Esophagus muscularis mucosa (tissue), 4 donors: ENCODE results near the gene THRB. TPM values are rescaled to one million over a fixed set of nuclear protein-coding genes. Genes with fewer than 3 reads are reported as not detected.
"Not testable (repeated sequence)": the region's sequence is repeated elsewhere in the genome, so short reads cannot be mapped to it uniquely, and the experiment has no call there.

ENCODE experiments used
- DNase-seq: peaks from one replicate; pipeline ENCODE4 v3.0.0-alpha.2; 2017; ENCODE audit errors: extremely low spot score
- H3K27ac ChIP-seq, 4 donors: fragments of 200-600 bp; sonication (generic); replicated peaks in 1 of 4; 1 replicate in 3 of 4; 2 replicates in 1 of 4; pipeline ENCODE4 v1.5.1; 2016 to 2019; ENCODE audit warnings: mild to moderate bottlenecking in 1 of 4
- H3K27me3 ChIP-seq, 4 donors: fragments of 200-600 bp; sonication (generic); one replicate each; pipeline versions ENCODE4 v1.5.1 to v1.6.0; 2016 to 2019
- H3K36me3 ChIP-seq, 4 donors: fragments of 200-600 bp; sonication (generic); one replicate each; pipeline ENCODE4 v1.5.1; 2016 to 2019
- H3K4me1 ChIP-seq, 4 donors: fragments of 200-600 bp; sonication (generic); one replicate each; pipeline ENCODE4 v1.5.1; 2016 to 2019
- H3K4me3 ChIP-seq, 4 donors: fragments of 200-600 bp; sonication (generic); 1 replicate in 2 of 4; 2 replicates in 2 of 4; pipeline ENCODE4 v1.5.1; 2016 to 2019; ENCODE audit warnings: mild to moderate bottlenecking in 4 of 4, moderate library complexity in 1 of 4
- H3K9me3 ChIP-seq, 4 donors: fragments of 200-600 bp; sonication (generic); 1 replicate in 3 of 4; 2 replicates in 1 of 4; pipeline ENCODE4 v1.5.1; 2016 to 2019
- EP300 ChIP-seq: sonication (generic); formaldehyde crosslinking; IDR thresholded peaks from one replicate; pipeline ENCODE4 v1.6.1; 2017; ENCODE audit warnings: antibody characterized with exemption
- POLR2A ChIP-seq: fragments of 450-650 bp; IDR thresholded peaks from one replicate; pipeline ENCODE4 v1.6.1; 2017; ENCODE audit warnings: antibody characterized with exemption, moderate library complexity, mild to moderate bottlenecking, low read depth
- POLR2AphosphoS5 ChIP-seq, 2 donors: sonication (generic); formaldehyde crosslinking; IDR thresholded peaks; one replicate each; pipeline ENCODE4 v1.6.1; 2017; ENCODE audit warnings: antibody characterized with exemption in 2 of 2
- WGBS: methylation state at CpG from one replicate; pipeline ENCODE4 v1.1.5; 2018; 5-methylcytosine and 5-hydroxymethylcytosine counted together
- intact Hi-C: fragments of 100-400 bp; cut with DNase I; formaldehyde crosslinking; loops from one replicate; pipeline ENCODE4 v1.15.1; 2023
- total RNA-seq, 4 donors: library from RNA; depleted of rRNA; stranded (reverse); fragments of >200 nt; gene quantifications; one replicate each; pipeline versions ENCODE4 v1.1.0 to v1.2.1, GENCODE V29; 2016
- TF ChIP-seq, protein P1 (sequence below), 3 experiments: fragments of 200-600 bp in 2 of 3; fragments of 450-650 bp in 1 of 3; sonication (generic) in 2 of 3; IDR thresholded peaks; one replicate each; pipeline ENCODE4 v1.5.1; 2017 to 2019; ENCODE audit warnings: antibody characterized with exemption in 3 of 3, mild to moderate bottlenecking in 2 of 3, moderate library complexity in 1 of 3

THRB gene
- total RNA-seq, 4 donors from 2014 or later: 31.5 to 68.6 (median 39.3) TPM

DNA sequence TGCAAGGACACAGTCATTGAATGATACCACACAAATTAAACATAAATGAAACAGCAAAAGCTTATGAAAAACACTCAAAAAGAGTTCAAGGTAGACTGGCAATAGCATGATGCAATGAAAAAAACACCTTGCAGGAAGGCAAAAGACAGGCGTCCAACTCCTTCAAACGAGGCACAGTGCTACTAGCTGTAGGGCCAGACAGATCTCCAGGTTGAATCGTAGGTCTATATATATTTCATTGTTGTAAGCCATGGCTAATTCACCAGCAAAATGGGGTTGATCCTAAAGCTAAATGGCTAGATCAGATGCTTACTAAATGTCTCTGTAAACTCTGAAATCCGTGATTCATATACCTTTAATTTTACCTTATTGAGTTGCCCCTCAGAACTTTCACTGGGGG lies 94.2 kb downstream of the THRB start:
- DNase-seq: no peak
- no peak overlapping the region for H3K4me3 ChIP-seq
- WGBS: 63% methylated on average over 4 of the region's 4 CpGs
- TF ChIP-seq, protein P1, sequence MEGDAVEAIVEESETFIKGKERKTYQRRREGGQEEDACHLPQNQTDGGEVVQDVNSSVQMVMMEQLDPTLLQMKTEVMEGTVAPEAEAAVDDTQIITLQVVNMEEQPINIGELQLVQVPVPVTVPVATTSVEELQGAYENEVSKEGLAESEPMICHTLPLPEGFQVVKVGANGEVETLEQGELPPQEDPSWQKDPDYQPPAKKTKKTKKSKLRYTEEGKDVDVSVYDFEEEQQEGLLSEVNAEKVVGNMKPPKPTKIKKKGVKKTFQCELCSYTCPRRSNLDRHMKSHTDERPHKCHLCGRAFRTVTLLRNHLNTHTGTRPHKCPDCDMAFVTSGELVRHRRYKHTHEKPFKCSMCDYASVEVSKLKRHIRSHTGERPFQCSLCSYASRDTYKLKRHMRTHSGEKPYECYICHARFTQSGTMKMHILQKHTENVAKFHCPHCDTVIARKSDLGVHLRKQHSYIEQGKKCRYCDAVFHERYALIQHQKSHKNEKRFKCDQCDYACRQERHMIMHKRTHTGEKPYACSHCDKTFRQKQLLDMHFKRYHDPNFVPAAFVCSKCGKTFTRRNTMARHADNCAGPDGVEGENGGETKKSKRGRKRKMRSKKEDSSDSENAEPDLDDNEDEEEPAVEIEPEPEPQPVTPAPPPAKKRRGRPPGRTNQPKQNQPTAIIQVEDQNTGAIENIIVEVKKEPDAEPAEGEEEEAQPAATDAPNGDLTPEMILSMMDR (IDR thresholded peaks at IDR 0.05): no peak
- TF ChIP-seq POLR2A: no peak
- TF ChIP-seq POLR2AphosphoS5 (IDR thresholded peaks at IDR 0.05): no peak
- TF ChIP-seq EP300: no peak
- H3K4me1 ChIP-seq: peaks cover 26 to 42% (median 31%) of the 10 kb centered on the region in 4 donors
- H3K27me3 ChIP-seq: no peaks in the 10 kb centered on the region
- peak overlapping the region in 2 of 4 donors; percentile 11 to 40 for H3K27ac ChIP-seq
- no peaks in the 10 kb centered on the region for H3K36me3 ChIP-seq
- no peaks in the 10 kb centered on the region for H3K9me3 ChIP-seq
- intact Hi-C loops: no loop called here

- Histone ChIP-seq H3K27me3 (no peaks in the 10 kb centered on the region), H3K9me3 (no peaks in the 10 kb centered on the region), H3K27ac (peak overlapping the region in 2 of 4 donors; percentile 5 to 23), H3K4me1 (peaks cover 26 to 42% (median 31%) of the 10 kb centered on the region in 4 donors), H3K4me3 (no peak overlapping the region), H3K36me3 (no peaks in the 10 kb centered on the region)
- no peak for DNase-seq
- TF ChIP-seq POLR2A: no peak
- TF ChIP-seq, protein P1 (IDR thresholded peaks at IDR 0.05): no peak
- TF ChIP-seq POLR2AphosphoS5 (IDR thresholded peaks at IDR 0.05): no peak
- no peak for TF ChIP-seq EP300
- intact Hi-C loops: no loop called here
- WGBS: 56% methylated on average over 2 of the region's 2 CpGs
Observed at GRCh38 chr3:24400015-24400414, 94.6 kb downstream of the THRB start.

GRCh38 chr3:24399614-24400013 lies 95.0 kb downstream of the THRB start:
- H3K27ac ChIP-seq: peak overlapping the region in 3 of 4 donors; percentile 5 to 42 (median 23)
- no peak for DNase-seq
- H3K4me1 ChIP-seq: peaks cover 26 to 42% (median 31%) of the 10 kb centered on the region in 4 donors
- intact Hi-C loops: no loop called here
- WGBS: 71% methylated on average over 3 of the region's 3 CpGs
- no peak for TF ChIP-seq POLR2A
- TF ChIP-seq EP300: no peak
- no peak for TF ChIP-seq POLR2AphosphoS5 (IDR thresholded peaks at IDR 0.05)
- TF ChIP-seq, protein P1 (IDR thresholded peaks at IDR 0.05): no peak
- no peaks in the 10 kb centered on the region for H3K9me3 ChIP-seq
- H3K36me3 ChIP-seq: no peaks in the 10 kb centered on the region
- H3K27me3 ChIP-seq: no peaks in the 10 kb centered on the region
- H3K4me3 ChIP-seq: no peak overlapping the region

DNA sequence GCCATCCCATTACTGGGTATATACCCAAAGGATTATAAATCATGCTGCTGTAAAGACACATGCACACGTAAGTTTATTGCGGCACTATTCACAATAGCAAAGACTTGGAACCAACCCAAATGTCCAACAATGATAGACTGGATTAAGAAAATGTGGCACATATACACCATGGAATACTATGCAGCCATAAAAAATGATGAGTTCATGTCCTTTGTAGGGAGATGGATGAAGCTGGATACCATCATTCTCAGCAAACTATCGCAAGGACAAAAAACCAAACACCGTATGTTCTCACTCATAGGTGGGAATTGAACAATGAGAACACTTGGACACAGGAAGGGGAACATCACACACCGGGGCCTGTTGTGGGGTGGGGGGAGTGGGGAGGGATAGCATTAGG lies 95.9 kb downstream of the THRB start:
- H3K27ac ChIP-seq, H3K9me3 ChIP-seq, H3K4me3 ChIP-seq, H3K36me3 ChIP-seq, H3K27me3 ChIP-seq, DNase-seq, intact Hi-C loops: not testable (repeated sequence)
- 100% methylated on average over 5 of the region's 5 CpGs for WGBS
- peaks cover 26 to 42% (median 31%) of the 10 kb centered on the region in 4 donors for H3K4me1 ChIP-seq

GRCh38 chr3:24396338-24396737 lies 98.3 kb downstream of the THRB start:
- Histone ChIP-seq H3K27me3 (no peaks in the 10 kb centered on the region), H3K36me3 (no peaks in the 10 kb centered on the region), H3K4me3 (no peak overlapping the region), H3K27ac (no peak overlapping the region), H3K4me1 (peaks cover 24 to 42% (median 30%) of the 10 kb centered on the region in 4 donors), H3K9me3 (no peaks in the 10 kb centered on the region)
- WGBS: 74% methylated on average over 4 of the region's 4 CpGs
- TF ChIP-seq EP300 (no peak), POLR2AphosphoS5 (IDR thresholded peaks at IDR 0.05) (no peak), POLR2A (no peak)
- DNase-seq: no peak
- intact Hi-C loops: no loop called here

DNA sequence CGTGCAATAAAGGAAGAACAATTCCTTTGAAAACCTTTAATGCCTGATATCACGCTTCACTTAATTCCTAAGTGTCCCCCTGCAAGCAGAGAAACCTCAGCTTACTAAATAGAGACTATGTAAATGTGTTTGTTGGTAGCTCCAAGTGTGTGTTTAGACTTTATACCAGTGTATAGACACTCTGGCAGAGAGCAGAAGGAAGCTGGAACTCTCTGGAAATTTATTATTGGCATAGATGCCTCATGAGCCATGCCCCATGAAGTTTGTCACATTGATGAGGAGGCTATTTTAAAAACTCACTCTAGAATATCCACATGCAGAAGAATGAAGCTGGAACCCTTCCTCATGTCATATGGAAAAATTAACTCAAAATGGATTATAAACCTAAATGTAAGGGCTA lies 99.9 kb downstream of the THRB start:
- DNase-seq: no peak
- TF ChIP-seq, protein P1 (IDR thresholded peaks at IDR 0.05): no peak
- no peak for TF ChIP-seq EP300
- TF ChIP-seq POLR2AphosphoS5 (IDR thresholded peaks at IDR 0.05): no peak
- TF ChIP-seq POLR2A: no peak
- Histone ChIP-seq H3K9me3 (no peaks in the 10 kb centered on the region), H3K4me3 (no peak overlapping the region), H3K27ac (no peak overlapping the region), H3K4me1 (peaks cover 15 to 40% (median 27%) of the 10 kb centered on the region in 4 donors), H3K27me3 (no peaks in the 10 kb centered on the region), H3K36me3 (no peaks in the 10 kb centered on the region)
- intact Hi-C loops: no loop called here
- 84% methylated on average over 2 of the region's 2 CpGs for WGBS
